BLaER1 (cell line): ENCODE data around the gene PLPPR4.

Experiments used
- H3K27ac ChIP-seq: shearing (Covaris generic); formaldehyde crosslinking; 2 replicates; pipeline ENCODE4 v1.8.1; 2022
- H3K27me3 ChIP-seq: shearing (Covaris generic); formaldehyde crosslinking; 2 replicates; pipeline ENCODE4 v1.8.1; 2022
- H3K36me3 ChIP-seq: shearing (Covaris generic); formaldehyde crosslinking; 2 replicates; pipeline ENCODE4 v1.8.1; 2022
- H3K4me1 ChIP-seq: shearing (Covaris generic); formaldehyde crosslinking; 2 replicates; pipeline ENCODE4 v1.8.1; 2022
- H3K4me2 ChIP-seq: shearing (Covaris generic); formaldehyde crosslinking; 2 replicates; pipeline ENCODE4 v1.8.1; 2022
- H3K4me3 ChIP-seq: shearing (Covaris generic); formaldehyde crosslinking; 2 replicates; pipeline ENCODE4 v1.8.1; 2022
- H3K9ac ChIP-seq: shearing (Covaris generic); formaldehyde crosslinking; 2 replicates; pipeline ENCODE4 v1.8.1; 2022
- H3K9me3 ChIP-seq: shearing (Covaris generic); formaldehyde crosslinking; 2 replicates; pipeline ENCODE4 v1.8.1; 2022
- H4K20me1 ChIP-seq: shearing (Covaris generic); formaldehyde crosslinking; 2 replicates; pipeline ENCODE4 v1.8.1; 2022
- Cebpa-rat ChIP-seq: shearing (Covaris generic); IDR thresholded peaks from 2 replicates; pipeline ENCODE4 v1.8.1; 2022

Gene PLPPR4, protein sequence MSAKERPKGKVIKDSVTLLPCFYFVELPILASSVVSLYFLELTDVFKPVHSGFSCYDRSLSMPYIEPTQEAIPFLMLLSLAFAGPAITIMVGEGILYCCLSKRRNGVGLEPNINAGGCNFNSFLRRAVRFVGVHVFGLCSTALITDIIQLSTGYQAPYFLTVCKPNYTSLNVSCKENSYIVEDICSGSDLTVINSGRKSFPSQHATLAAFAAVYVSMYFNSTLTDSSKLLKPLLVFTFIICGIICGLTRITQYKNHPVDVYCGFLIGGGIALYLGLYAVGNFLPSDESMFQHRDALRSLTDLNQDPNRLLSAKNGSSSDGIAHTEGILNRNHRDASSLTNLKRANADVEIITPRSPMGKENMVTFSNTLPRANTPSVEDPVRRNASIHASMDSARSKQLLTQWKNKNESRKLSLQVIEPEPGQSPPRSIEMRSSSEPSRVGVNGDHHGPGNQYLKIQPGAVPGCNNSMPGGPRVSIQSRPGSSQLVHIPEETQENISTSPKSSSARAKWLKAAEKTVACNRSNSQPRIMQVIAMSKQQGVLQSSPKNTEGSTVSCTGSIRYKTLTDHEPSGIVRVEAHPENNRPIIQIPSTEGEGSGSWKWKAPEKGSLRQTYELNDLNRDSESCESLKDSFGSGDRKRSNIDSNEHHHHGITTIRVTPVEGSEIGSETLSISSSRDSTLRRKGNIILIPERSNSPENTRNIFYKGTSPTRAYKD

DNA sequence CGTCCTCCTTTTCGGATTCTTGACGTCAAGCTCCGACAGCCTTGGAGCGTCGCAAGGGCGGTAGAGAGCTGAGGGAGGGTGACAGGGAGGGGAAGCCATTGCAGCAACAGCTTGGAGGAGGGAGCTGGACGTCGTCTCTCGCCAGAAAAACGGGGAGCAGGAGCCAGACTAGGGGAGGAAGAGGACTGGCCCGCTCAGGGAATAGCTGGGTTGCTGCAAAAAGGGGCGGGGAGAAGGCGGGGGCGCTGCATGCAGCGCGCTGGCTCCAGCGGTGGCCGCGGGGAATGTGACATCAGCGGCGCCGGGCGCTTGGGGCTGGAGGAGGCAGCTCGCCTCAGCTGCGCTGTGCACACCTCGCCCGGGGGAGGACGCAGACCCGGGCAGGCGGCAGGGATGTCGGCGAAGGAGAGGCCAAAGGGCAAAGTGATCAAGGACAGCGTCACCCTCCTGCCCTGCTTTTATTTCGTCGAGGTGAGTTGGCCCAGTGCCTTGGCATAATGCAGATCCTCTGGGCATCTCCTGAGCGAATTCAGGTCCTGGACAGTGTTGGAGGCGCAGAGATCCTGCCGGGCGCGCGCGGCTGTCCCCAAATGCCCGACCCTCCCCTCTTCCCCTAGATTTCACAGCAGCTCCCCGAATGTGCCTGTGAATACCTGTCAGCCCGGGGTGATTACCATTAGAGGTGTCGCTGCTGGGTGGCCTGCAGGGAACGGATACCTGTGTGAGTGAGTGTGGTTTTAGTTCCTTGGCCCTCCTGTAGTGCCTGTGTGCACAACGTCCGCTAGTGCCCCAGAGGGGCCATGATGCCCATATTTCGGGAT, at the start of gene PLPPR4:
Gene PLPPR4, plus strand, starts transcription at position 292 of the 821 bp plus-strand sequence. Its CDS starts 102 bp downstream, at position 394.
- H3K27ac ChIP-seq, result no peak within 1 kb of the TSS
- no peaks in the 10 kb centered on the region for H4K20me1 ChIP-seq
- H3K9ac ChIP-seq, result no peak within 1 kb of the TSS
- no peak within 1 kb of the TSS for H3K4me3 ChIP-seq
- H3K36me3 ChIP-seq, result no peaks in the 10 kb centered on the region
- H3K9me3 ChIP-seq, result no peaks in the 10 kb centered on the region
- TF ChIP-seq Cebpa-rat, result no peak
- H3K27me3 ChIP-seq, result no peaks in the 10 kb centered on the region
- H3K4me1 ChIP-seq, result no peaks in the 10 kb centered on the region
- H3K4me2 ChIP-seq, result no peak within 1 kb of the TSS

DNA sequence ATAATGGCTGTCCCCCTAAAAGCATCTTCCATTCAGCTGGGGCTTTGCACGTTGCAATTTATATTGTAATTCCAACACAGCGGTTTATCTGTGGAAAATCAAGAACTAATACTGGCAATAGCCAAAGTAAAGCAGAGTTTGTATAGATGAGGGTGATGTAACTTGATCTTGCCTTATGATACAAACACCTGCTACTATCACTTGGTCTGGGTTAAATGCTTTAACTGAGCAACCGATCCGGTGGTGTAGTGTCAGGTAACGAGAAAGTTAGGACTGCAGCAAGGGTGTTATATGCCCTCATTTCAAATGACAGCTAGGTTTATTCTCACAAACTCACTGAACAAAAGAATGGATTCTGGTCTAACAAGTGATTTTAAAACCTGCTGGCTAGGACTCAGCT, 47.3 kb upstream of the PLPPR4 start:
- no peaks in the 10 kb centered on the region for H3K36me3 ChIP-seq
- no peak for TF ChIP-seq Cebpa-rat
- no peak overlapping the region for H3K27ac ChIP-seq
- no peaks in the 10 kb centered on the region for H4K20me1 ChIP-seq
- no peaks in the 10 kb centered on the region for H3K27me3 ChIP-seq
- no peaks in the 10 kb centered on the region for H3K4me1 ChIP-seq
- no peak overlapping the region for H3K4me2 ChIP-seq
- no peak overlapping the region for H3K9ac ChIP-seq
- H3K9me3 ChIP-seq, result peaks cover 5% of the 10 kb centered on the region; the same call in 1 of the 2 replicates
- H3K4me3 ChIP-seq, result no peak overlapping the region

DNA sequence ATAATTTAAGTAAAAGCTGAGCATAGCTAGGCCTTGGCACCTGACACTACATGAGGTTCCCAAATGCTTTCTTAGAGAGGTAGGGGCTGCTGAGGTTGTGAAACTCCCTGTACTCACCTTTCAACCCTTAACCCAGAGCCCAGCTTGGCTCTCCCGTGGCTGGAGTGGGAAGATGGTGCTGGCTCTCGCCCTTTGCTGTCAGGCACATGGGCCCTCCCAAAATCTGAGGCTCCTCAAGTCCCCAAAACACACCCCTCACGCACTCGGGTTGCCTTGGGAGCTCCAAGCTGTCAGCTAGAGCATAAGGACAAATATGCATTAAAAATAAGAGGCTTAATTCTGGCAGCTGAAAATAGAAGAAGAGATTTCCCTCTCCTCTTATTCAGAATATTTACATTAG, 46.7 kb upstream of the PLPPR4 start:
- H3K4me3 ChIP-seq, result no peak overlapping the region
- no peaks in the 10 kb centered on the region for H3K27me3 ChIP-seq
- no peak overlapping the region for H3K4me2 ChIP-seq
- H3K27ac ChIP-seq, result no peak overlapping the region
- no peaks in the 10 kb centered on the region for H3K36me3 ChIP-seq
- H3K4me1 ChIP-seq, result no peaks in the 10 kb centered on the region
- no peak for TF ChIP-seq Cebpa-rat
- peaks cover 5% of the 10 kb centered on the region; the same call in 1 of the 2 replicates for H3K9me3 ChIP-seq
- no peak overlapping the region for H3K9ac ChIP-seq
- no peaks in the 10 kb centered on the region for H4K20me1 ChIP-seq

DNA sequence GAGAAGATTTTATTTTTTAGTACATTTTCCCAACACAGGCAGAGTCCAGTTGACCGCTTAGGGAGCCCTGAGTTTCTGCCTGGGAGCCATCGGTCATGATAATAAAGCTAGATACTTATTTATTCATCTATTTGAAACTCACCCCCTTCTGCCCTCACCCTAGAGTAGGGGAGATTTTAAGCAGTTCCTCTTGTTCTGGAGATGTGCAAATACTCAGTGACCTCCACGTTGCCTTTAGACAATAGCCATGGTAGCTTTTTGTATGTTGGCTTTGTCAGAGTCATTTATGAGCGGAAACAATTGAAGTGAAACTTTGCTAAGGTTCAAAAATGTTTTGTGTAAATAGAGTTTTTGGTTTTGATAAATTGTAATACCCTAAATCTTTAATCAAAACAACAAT, 45.7 kb upstream of the PLPPR4 start:
- H3K4me3 ChIP-seq, result no peak overlapping the region
- no peaks in the 10 kb centered on the region for H4K20me1 ChIP-seq
- H3K27me3 ChIP-seq, result no peaks in the 10 kb centered on the region
- no peak overlapping the region for H3K9ac ChIP-seq
- H3K36me3 ChIP-seq, result no peaks in the 10 kb centered on the region
- no peak overlapping the region for H3K4me2 ChIP-seq
- peaks cover 5% of the 10 kb centered on the region; the same call in 1 of the 2 replicates for H3K9me3 ChIP-seq
- H3K4me1 ChIP-seq, result no peaks in the 10 kb centered on the region
- TF ChIP-seq Cebpa-rat, result no peak
- no peak overlapping the region for H3K27ac ChIP-seq

DNA sequence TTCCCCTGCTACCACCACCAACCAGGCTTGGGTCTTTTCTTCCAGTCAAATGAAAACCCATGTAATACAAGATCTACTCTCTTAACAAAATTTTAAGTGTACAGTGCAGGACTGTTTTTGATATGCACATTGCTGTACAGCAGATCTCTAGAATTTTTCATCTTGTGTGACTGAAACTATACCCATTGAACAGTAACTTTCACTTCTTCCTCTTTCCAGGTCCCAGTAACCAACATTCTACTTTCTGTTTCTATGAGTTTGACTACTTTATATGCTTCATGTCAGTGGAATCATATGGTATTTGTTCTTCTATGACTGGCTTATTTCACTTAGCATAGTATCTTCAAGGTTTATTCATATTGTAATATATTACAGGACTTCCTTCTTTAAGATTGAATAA, 45.3 kb upstream of the PLPPR4 start:
- no peak for TF ChIP-seq Cebpa-rat
- Histone ChIP-seq H3K27me3 (no peaks in the 10 kb centered on the region), H3K27ac (no peak overlapping the region), H4K20me1 (no peaks in the 10 kb centered on the region), H3K4me1 (no peaks in the 10 kb centered on the region), H3K4me3 (no peak overlapping the region), H3K9me3 (peaks cover 5% of the 10 kb centered on the region; the same call in 1 of the 2 replicates), H3K4me2 (no peak overlapping the region), H3K36me3 (no peaks in the 10 kb centered on the region), H3K9ac (no peak overlapping the region)

DNA sequence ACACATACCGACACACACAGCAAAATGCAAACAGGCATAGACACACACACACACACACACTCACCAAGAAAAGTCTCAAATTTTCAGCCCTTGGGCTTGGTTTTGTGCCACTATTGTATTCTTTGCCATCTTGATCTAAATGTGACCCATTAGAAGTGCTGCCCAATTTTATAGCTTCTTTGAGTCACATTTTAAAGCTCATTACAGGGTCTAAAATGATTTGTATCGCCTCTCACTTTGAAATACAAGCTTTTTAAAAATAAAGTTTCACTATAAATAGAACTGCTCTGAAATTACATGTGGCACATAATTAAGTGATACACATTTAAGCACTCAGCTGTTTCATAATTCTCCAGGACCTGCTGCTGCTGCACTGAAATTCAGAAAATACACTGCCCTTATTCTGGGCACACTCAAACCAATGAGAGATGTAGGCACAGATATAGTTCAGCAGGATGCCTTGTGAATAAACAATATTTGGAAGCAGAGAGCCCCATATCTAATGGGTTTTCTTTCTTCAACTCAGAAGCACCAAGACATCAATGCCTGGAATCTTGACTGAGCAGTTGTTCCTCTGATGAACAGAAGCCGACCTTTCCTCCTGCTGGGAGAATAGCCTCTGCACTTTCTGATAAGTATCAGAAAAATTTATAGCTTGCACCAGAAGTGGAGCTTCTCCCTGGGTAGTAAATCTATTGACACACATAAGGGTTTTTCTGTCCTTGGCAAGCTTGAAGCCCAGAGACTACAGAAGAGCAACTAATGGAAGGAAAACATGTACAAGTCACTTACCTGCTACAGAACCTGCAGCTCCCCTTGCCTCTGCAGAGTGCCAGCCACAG, 37.0 kb upstream of the PLPPR4 start:
- H3K9me3 ChIP-seq, result no peaks in the 10 kb centered on the region
- no peak overlapping the region for H3K27ac ChIP-seq
- H3K4me1 ChIP-seq, result no peaks in the 10 kb centered on the region
- no peaks in the 10 kb centered on the region for H3K36me3 ChIP-seq
- H3K4me2 ChIP-seq, result no peak overlapping the region
- no peak for TF ChIP-seq Cebpa-rat
- H4K20me1 ChIP-seq, result no peaks in the 10 kb centered on the region
- H3K9ac ChIP-seq, result no peak overlapping the region
- no peak overlapping the region for H3K4me3 ChIP-seq
- H3K27me3 ChIP-seq, result no peaks in the 10 kb centered on the region

DNA sequence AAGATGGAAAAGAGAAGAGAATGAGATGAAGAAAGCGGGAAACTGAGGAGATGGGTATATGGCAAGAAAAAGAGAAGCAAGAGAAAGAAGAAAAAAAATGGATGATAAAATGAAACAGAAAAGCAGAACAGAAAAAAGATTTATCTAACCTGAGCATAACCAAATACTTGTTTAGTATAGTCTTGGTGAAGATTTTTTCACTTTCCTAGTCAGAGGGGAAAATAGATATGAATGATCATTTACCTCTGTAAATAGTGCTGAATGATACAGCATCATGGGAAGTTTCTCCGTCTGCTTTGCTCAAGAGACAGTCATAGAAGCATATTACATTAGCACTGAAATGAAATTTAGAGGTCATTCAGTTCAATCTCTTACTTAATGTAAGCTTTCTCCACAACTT, 36.1 kb upstream of the PLPPR4 start:
- no peak for TF ChIP-seq Cebpa-rat
- Histone ChIP-seq H3K27me3 (no peaks in the 10 kb centered on the region), H3K4me1 (no peaks in the 10 kb centered on the region), H3K4me2 (no peak overlapping the region), H3K9me3 (no peaks in the 10 kb centered on the region), H3K36me3 (no peaks in the 10 kb centered on the region), H3K27ac (no peak overlapping the region), H4K20me1 (no peaks in the 10 kb centered on the region), H3K4me3 (no peak overlapping the region), H3K9ac (no peak overlapping the region)

DNA sequence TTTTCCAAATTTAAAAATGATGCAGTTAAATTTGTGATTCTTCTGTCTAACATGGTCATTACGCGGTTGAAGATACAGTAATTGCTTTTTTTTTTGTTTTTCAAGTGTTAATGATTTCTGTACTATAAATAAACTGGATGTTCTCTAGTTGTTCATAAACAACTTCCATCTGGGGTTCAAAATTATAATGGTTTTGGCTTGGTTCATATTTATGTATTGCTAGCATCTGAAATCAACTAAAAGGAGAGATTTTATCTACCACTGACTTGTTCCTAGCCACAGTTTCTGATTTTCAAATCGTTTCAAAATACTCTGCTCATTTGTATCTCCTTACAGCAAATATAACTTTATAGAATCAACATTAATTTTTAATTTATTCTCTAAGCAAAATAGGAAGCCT, 35.2 kb upstream of the PLPPR4 start:
- Histone ChIP-seq H3K4me1 (no peaks in the 10 kb centered on the region), H3K4me2 (no peak overlapping the region), H3K27ac (no peak overlapping the region), H3K36me3 (no peaks in the 10 kb centered on the region), H3K9me3 (no peaks in the 10 kb centered on the region), H4K20me1 (no peaks in the 10 kb centered on the region), H3K9ac (no peak overlapping the region), H3K27me3 (no peaks in the 10 kb centered on the region), H3K4me3 (no peak overlapping the region)
- no peak for TF ChIP-seq Cebpa-rat

DNA sequence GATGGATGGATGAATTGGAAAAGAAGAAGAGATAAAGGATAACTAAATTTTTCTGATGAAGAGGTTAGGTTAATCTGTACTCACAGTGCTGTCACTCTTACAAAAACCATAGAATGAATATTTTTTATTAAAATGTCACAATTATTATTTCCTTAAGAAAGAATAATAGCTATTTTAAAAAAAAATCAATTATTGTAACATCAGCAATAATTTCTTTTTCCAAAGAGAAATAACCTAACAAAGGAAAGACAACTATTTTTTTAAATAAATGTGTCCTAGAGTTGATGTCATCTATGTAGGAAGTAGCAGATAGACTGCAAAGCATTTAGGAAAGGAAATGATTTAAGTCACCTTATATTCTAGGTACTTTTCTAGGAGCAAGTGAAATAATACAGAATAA, 33.6 kb upstream of the PLPPR4 start:
- Histone ChIP-seq H4K20me1 (no peaks in the 10 kb centered on the region), H3K4me2 (no peak overlapping the region), H3K4me1 (no peaks in the 10 kb centered on the region), H3K36me3 (no peaks in the 10 kb centered on the region), H3K27ac (no peak overlapping the region), H3K9me3 (no peaks in the 10 kb centered on the region), H3K4me3 (no peak overlapping the region), H3K9ac (no peak overlapping the region), H3K27me3 (no peaks in the 10 kb centered on the region)
- no peak for TF ChIP-seq Cebpa-rat
